K562 (cell line): ENCODE data around the gene ZC3H13. TPM values are rescaled to one million over a fixed set of nuclear protein-coding genes. Genes with fewer than 3 reads are reported as not detected.

ENCODE experiments used
- BCLAF1 ChIP-seq, 2 experiments: fragments of 450-650 bp in 1 of 2; IDR thresholded peaks; 2 replicates each; pipeline ENCODE4 v1.6.1; 2011 to 2017; ENCODE audit warnings: low read depth in 2 of 2, antibody characterized with exemption in 1 of 2, borderline replicate concordance in 1 of 2, low read length in 1 of 2, mild to moderate bottlenecking in 1 of 2, mixed read lengths in 1 of 2; ENCODE audit not compliant: control insufficient read depth in 1 of 2
- CGGBP1 ChIP-seq: fragments of 250-450 bp; sonication (Bioruptor Pico); IDR thresholded peaks from 2 replicates; pipeline ENCODE4 v1.9.0; 2021; ENCODE audit warnings: mild to moderate bottlenecking
- CSDE1 ChIP-seq, 2 experiments: fragments of 450-650 bp; IDR thresholded peaks; 2 replicates each; pipeline ENCODE4 v1.6.1; 2016; ENCODE audit warnings: mild to moderate bottlenecking in 1 of 2
- TBP ChIP-seq: optimal IDR thresholded peaks from 2 replicates; pipeline ENCODE3; 2011; ENCODE audit warnings: low read depth, low read length, improper control_type of control experiment
- ZBTB12 ChIP-seq: fragments of 250-450 bp; sonication (Bioruptor Pico); IDR thresholded peaks from 2 replicates; pipeline ENCODE4 v1.4.0; 2020
- ZNF57 ChIP-seq: fragments of 450-650 bp; formaldehyde crosslinking; IDR thresholded peaks from 2 replicates; pipeline ENCODE4 v1.4.0; 2020; ENCODE audit warnings: mild to moderate bottlenecking, moderate library complexity
- ZNF780A ChIP-seq: fragments of 250-450 bp; sonication (Bioruptor Pico); IDR thresholded peaks from 2 replicates; pipeline ENCODE4 v1.5.0; 2021; ENCODE audit warnings: mild to moderate bottlenecking
- polyA plus RNA-seq, 8 experiments: library from polyadenylated mRNA; depleted of rRNA in 4 of 8; stranded (reverse) in 5 of 8; unstranded in 3 of 8; fragments of >200 nt; fragmentation: Nextera tagmentation in 2 of 8; fragmentation: Illumina TruSeq in 1 of 8; extraction: Ambion mirVana in 2 of 8; extraction: Trizol in 1 of 8; gene quantifications; 2 replicates each; pipeline versions ENCODE4 v1.2.1 to v1.2.3, GENCODE V29; 2011 to 2014; ENCODE audit warnings: inconsistent platforms in 1 of 8, missing spikeins in 1 of 8
- total RNA-seq, 7 experiments: library from RNA; depleted of rRNA in 6 of 7; stranded (reverse); fragments of >200 nt in 6 of 7; fragmentation: Illumina TruSeq in 2 of 7; extraction: Trizol in 2 of 7; gene quantifications; 2 replicates each; pipeline versions ENCODE4 v1.2.1 to v1.2.3, GENCODE V29; 2011 to 2021; ENCODE audit warnings: low replicate concordance in 1 of 7

The ZC3H13 gene
- total and polyA plus RNA-seq, 9 of the 15 experiments (the other 6 are each of a cell fraction or from before 2014, with no cell fraction given): 4.9 to 27.6 (median 12.1) TPM

GRCh38 chr13:46031581-46032263 is 20.8 kb downstream of the ZC3H13 start (continued):
- TF ChIP-seq TBP (no peak), CSDE1 (IDR thresholded peaks at IDR 0.05) (no peak), BCLAF1 (IDR thresholded peaks at IDR 0.05; ENCODE audit: borderline replicate concordance in 1 of 2, control insufficient read depth in 1 of 2, low read depth in 2 of 2, low read length in 1 of 2) (no peak), ZNF780A (CRISPR knock-in tag) (no peak), ZBTB12 (CRISPR knock-in tag) (no peak), ZNF57 (CRISPR knock-in tag) (no peak), CGGBP1 (CRISPR knock-in tag) (no peak)
